CD4-positive, alpha-beta T cell treated with Interferon alpha-2 for 1 hour (primary cell): ENCODE results near the gene RNU6-9.
"Not testable (repeated sequence)": the region's sequence is repeated elsewhere in the genome, so short reads cannot be mapped to it uniquely, and the experiment has no call there.

Experiments
- DNase-seq, 2 donors: peaks; one replicate each; pipeline ENCODE4 v3.0.0-alpha.2; 2020 to 2022

Gene RNU6-9

DNA sequence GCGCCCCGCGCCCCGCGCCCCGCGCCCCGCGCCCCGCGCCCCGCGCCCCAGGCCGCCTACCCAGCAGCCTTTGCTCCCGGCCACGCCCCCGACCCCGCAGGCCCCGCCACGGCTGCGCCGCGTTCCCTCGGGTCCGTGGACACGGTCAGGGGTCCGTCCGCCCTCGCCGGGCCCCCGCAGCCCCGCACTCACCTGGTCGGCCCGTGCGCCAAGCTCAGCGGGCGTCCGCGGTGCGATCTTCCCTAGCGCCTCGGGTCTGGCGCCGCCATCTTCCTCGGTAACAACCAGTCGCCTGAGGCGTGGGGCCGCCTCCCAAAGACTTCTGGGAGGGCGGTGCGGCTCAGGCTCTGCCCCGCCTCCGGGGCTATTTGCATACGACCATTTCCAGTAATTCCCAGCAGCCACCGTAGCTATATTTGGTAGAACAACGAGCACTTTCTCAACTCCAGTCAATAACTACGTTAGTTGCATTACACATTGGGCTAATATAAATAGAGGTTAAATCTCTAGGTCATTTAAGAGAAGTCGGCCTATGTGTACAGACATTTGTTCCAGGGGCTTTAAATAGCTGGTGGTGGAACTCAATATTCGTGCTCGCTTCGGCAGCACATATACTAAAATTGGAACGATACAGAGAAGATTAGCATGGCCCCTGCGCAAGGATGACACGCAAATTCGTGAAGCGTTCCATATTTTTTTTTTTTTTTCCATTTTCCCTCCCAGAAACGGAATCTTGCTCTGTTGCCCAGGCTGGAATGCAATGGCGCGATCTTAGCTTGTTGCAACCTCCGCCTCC is at the start of gene RNU6-9, which contains the start of gene MED16:
Gene RNU6-9 (plus strand): TSS at position 591 of the 796 bp plus-strand sequence.
Gene MED16 (minus strand): TSS at position 294 of the 796 bp plus-strand sequence. CDS start 2,056 bp downstream, outside the sequence.
- peak; percentile 92 to 94 for DNase-seq

DNA sequence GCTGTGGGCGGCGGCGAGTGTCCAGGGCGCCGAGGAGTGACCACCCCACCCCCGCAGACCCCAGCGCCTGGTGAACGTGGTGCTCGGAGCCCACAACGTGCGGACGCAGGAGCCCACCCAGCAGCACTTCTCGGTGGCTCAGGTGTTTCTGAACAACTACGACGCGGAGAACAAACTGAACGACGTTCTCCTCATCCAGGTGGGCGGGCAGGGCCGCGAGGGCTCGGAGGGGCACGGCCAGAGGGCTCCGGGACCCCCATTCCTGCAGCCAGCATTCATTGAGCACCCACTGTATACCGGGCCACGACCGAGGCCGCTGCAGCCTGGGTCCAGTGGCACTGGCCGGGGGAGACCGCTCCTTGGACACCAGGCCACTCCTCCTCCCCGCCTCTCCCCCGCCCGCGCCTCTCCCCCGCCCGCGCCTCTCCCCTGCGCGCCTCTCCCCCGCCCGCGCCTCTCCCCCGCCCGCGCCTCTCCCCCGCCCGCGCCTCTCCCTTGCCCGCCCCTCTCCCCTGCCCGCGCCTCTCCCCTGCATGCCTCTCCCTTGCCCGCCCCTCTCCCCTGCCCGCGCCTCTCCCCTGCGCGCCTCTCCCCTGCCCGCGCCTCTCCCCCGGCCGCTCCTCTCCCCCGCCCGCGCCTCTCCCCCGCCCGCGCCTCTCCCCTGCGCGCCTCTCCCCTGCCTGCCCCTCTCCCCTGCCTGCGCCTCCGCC is 49.3 kb upstream of the RNU6-9 start:
- no peak for DNase-seq

DNA sequence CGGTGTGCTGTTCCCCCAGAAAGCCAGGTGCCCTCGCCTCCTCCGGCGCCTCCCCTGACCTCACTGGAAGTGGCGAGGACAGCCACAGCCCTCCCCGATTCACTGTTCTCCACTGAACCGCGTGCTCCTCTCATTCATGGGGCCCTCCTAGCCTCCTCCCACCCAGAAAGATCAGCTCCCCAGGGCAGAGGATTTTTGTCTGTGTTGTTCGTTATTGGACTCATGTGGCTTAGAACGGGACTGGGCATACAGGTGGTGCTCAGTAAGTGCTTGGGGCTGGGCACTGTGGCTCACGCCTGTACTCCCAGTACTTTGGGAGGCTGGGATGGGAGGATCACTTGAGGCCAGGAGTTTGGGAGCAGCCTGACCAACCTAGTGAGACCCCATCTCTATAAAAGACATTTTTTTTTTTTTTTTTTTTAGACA is 48.7 kb upstream of the RNU6-9 start:
- no peak for DNase-seq

DNA sequence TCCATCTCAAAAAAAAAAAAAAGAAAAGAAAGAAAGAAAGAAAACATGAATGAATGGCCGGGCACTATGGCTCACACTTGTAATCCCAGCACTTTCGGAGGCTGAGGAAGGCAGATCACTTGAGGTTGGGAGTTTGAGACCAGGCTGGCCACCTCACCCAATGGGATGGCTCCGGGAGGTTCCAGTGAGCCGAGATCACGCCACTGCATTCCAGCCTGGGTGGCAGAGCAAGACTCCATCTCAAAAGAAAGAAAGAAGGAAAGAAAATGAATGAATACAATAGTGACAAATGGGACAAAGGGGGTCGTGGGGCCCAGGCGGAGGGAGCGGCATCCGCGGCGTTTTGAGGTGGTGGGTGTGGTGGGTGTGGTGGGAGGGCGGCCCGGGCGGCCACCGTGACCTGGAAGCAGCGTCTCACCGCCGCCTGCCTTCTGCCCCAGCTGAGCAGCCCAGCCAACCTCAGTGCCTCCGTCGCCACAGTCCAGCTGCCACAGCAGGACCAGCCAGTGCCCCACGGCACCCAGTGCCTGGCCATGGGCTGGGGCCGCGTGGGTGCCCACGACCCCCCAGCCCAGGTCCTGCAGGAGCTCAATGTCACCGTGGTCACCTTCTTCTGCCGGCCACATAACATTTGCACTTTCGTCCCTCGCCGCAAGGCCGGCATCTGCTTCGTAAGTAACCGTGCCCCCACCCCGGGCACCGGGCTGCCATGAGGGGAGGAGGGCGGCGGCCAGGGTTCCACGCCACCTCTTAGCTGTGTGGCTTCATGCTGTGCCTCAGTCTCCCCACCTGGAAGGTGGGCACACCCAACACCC is 47.4 kb upstream of the RNU6-9 start:
- no peak for DNase-seq

DNA sequence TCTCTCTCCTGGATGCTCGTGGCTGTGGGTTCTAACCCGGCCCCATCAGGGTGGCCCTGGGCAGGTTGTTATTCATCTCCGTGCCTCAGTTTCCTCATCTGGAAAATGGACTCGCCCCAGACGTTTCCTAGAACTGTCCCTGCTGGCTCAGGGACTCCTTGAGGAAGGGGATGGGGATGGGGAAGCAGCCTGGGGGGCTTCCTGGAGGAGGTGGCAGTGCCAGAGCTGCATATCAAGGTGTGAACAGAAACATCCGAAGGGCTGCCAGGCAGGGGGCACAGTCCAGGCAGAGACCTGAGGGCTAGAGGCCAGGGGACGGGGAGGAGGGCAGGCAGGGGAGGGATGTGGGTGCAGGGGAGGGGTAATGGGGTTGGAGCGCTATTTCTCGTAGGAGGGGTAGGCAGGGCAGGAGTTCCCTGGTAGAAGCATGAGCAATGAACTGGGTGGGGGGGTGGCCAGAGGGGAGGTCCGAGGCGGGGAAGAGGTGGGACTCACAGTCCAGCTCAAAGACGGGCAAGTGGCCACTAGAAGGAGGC is 44.8 kb upstream of the RNU6-9 start:
- no peak for DNase-seq

DNA sequence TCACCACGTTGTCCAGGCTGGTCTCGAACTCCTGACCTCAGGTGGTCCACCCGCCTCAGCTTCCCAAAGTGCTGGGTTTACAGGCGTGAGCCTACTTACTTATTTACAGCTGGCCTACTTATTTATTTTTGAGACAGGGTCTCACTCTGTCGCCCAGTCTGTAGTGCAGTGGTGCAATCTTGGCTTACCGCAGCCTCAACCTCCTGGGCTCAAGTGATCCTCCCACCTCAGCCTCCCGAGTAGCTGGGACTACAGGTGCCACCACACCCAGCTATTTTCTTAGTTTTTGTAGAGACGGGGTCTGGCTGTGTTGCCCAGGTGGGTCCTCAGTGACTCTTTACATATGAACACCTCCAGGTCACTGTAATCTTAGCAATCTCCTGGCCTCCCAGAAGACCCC is 44.1 kb upstream of the RNU6-9 start:
- DNase-seq = not testable (repeated sequence)

DNA sequence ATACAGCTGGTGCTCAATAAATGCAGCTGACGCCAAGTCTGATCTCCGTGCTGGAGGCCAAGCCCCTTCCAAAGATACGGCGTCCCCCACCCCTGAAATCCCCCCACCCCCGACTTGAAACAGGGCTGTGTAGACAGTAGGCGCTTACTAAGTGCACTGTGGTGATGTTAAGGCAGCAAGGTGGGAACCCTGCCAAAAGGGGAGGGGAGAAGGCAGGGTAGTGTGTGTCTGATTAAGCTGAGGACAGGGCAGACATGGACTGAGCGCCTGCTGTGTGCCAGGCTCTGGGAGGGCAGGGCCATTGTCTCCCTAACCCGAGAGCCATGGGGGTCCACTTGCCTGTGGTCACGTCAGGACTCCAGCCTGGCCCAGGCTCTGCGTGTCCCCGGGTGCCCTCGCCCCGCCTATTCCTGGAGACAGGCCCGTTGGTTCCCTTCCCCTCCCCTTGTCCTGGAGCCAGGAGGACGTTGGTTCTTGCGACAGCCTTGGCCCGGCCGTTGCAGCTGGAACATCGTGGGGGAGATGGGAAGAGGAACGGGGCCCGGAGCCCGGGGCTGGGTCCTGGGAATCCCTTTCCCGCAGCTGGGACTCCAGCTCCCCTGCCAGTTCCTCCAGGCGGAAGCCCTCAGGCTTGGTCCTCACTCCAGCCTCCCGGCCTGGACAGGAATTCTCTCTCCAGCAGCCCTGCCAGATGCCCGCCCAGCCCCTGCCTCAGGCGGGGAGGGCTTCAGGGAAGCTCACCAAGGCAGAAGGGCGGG is 42.9 kb upstream of the RNU6-9 start:
- no peak for DNase-seq

DNA sequence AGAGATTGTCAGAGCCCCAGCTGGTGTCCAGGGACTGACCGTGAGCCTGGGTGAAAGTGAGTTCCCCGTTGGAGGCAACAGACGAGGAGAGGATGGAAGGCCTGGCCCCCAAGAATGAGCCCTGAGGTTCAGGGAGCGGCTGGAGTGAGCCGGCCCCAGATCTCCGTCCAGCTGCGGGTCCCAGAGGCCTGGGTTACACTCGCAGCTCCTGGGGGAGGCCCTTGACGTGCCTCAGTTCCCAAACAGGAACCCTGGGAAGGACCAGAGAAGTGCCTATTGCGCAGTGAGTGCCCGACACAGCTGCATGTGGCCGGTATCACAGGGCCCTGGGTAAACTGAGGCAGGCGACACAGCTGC is 42.3 kb upstream of the RNU6-9 start:
- no peak for DNase-seq

DNA sequence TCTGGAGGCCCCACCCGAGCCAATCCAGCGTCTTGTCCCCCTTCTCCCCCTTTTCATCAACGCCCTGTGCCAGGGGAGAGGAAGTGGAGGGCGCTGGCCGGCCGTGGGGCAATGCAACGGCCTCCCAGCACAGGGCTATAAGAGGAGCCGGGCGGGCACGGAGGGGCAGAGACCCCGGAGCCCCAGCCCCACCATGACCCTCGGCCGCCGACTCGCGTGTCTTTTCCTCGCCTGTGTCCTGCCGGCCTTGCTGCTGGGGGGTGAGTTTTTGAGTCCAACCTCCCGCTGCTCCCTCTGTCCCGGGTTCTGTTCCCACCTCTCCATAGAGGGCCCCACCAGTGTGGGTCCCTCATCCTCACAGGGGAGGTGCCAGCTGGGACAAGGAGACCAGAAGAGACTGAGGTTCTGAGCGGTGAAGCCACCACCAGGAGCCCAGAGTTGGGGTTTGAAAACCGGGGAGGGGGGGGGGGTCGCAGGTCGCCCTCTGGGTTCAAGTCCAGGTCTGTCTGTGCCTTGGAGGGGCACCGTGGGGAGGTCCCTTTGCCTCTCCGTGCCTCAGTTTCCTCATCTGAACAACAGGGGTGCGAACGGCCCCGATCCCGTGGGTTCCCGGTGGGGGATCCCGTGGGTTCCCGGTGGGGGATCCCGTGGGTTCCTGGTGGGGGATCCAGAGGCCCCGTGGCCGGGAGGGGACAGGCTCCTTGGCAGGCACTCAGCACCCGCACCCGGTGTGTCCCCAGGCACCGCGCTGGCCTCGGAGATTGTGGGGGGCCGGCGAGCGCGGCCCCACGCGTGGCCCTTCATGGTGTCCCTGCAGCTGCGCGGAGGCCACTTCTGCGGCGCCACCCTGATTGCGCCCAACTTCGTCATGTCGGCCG is 40.9 kb upstream of the RNU6-9 start, which contains the start of gene ELANE:
Gene ELANE (plus strand): TSS at position 168 of the 878 bp plus-strand sequence. CDS start 26 bp downstream, at position 194.
- no peak for DNase-seq

DNA sequence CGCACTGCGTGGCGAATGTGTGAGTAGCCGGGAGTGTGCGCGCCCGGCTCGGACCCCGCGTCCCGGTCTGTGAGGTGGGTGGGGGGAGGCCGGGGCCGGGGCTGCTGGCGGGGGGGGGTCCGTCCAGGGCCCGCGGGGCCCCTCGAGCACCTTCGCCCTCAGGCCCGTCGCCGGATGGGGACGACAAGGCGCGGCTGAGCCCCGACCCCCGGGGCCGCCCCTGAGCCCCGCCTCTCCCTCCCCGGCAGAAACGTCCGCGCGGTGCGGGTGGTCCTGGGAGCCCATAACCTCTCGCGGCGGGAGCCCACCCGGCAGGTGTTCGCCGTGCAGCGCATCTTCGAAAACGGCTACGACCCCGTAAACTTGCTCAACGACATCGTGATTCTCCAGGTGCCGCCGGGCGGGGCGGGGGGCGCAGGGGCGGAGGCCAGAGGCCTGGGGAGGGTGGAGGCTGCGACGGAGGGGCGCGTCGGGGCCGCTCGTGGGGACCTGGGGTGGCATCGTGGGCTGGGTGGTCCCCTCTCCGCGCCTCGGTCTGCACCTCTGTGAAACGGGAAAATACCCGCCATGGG is 40.2 kb upstream of the RNU6-9 start:
- no peak for DNase-seq

DNA sequence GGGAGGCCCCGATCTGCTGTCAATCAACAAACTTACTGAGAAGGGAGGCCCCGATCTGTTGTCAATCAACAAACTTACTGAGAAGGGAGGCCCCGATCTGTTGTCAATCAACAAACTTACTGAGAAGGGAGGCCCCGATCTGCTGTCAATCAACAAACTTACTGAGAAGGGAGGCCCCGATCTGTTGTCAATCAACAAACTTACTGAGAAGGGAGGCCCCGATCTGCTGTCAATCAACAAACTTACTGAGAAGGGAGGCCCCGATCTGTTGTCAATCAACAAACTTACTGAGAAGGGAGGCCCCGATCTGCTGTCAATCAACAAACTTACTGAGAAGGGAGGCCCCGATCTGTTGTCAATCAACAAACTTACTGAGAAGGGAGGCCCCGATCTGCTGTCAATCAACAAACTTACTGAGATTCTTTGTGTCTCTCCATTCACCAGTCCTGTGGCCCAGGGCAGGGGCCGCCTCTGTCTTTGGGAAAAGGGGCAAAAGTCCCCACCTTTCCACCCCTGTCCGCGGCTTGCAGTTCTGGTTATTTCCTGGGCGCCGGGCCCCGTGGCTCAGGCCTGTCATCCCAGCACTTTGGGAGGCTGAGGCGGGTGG is 39.6 kb upstream of the RNU6-9 start:
- not testable (repeated sequence) for DNase-seq

DNA sequence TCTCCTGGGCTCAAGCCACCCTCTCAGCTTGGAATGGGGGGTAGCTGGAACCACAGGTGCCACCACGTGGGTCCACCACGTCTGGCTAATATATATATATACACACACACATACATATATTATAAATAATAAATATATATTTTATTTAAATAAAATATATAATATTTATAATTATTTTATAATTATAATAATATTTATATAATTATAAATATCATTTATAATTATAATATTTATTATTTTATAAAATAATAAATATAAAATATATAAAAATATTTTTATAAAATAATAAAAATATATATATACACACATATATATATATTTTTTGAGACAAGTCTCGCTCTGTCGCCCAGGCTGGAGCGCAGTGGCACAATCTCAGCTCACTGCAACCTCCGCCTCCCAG is 38.7 kb upstream of the RNU6-9 start:
- DNase-seq = no peak

DNA sequence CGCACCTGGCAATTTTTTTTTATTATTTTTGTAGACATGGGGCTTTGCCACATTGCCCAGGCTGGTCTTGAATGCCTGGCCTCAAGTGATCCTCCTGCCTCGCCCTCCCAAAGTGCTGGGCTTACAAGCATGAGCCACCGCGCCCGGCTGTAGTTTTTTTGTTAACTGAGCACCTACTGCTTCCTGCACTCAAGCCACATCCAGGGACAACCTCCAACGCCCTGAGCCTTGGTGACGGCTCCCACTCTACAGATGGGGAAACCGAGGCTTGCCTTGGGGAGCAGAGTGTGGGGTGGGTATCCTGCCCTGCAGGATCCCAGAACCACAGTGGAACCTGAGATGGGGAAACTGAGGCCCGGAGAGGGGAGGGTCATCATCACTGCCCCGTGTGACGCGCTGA is 38.1 kb upstream of the RNU6-9 start:
- no peak for DNase-seq

DNA sequence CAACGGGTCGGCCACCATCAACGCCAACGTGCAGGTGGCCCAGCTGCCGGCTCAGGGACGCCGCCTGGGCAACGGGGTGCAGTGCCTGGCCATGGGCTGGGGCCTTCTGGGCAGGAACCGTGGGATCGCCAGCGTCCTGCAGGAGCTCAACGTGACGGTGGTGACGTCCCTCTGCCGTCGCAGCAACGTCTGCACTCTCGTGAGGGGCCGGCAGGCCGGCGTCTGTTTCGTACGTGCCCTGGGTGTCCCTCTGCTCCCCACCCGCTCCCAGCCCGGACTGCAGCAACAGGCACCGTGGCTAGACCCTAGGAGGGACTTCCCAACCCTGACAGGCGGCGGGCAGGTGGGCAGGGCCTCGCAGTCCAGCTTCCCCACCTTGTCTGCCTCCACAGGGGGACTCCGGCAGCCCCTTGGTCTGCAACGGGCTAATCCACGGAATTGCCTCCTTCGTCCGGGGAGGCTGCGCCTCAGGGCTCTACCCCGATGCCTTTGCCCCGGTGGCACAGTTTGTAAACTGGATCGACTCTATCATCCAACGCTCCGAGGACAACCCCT is 37.6 kb upstream of the RNU6-9 start:
- DNase-seq = no peak

DNA sequence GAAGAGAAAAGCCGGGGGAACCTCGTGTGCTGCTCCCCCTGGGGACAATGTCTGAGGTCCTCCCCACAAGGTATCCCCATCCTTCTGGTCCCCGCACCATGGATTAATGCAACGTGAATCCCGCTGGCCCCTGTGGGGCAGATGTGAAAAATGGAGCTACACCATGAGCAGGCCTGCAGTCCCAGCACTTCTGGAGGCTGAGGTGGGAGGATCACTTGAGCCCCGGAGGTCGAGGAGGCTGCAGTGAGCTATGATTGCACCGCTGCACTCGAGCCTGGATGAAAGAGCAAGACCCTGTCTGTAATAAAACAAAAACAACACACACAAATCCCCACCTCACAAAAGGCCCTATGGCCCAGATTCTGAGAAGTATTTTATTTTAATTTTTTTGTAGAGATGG is 35.0 kb upstream of the RNU6-9 start:
- DNase-seq = no peak

DNA sequence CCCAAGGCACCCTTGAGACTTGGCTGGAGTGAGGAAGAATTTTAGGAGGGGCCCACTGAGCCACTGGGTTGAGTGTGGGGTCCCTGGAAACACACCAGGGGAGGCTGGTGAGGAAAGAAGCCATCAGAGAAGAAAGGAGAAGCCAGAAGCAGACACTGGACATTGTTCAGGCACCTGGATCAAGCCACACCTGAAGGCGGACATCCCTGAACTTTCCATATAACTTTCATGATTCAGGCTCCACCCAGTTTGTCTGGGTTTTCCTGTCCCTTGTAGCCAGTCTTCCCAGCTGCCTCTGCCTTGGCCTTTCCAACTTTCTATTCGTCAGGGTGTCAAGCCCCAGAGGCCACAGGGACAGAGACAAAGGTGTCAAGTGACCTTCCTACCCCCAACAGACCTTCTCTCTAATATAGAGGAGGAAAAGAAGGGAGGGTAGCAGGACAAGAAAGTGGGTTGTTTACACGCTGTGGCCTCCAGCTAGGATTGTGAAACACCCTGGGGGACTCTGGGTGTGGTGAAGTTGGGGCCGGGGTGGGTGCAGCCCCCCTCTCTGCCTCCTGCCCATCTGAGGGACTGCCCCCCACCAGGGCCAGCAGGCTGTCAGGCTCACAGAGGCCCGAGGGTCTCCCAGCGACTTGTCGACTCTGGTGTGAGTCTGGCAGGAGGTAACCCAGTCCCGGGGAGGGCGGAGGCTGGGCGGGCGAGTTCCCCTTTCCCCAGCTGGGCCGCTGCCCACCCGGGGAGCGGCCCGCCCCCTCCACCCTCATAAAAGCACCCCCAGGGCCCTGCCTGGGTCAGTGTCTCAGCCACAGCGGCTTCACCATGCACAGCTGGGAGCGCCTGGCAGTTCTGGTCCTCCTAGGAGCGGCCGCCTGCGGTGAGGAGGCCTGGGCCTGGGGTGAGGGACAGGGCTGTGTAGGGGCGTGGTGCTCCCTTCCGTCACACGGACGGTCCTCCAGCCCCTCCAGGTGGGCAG is 34.1 kb upstream of the RNU6-9 start, which contains the start of gene CFD:
Gene CFD (plus strand): TSS at position 797 of the 976 bp plus-strand sequence. CDS start 26 bp downstream, at position 823.
- peak in 1 of 2 donors; percentile 56 for DNase-seq

DNA sequence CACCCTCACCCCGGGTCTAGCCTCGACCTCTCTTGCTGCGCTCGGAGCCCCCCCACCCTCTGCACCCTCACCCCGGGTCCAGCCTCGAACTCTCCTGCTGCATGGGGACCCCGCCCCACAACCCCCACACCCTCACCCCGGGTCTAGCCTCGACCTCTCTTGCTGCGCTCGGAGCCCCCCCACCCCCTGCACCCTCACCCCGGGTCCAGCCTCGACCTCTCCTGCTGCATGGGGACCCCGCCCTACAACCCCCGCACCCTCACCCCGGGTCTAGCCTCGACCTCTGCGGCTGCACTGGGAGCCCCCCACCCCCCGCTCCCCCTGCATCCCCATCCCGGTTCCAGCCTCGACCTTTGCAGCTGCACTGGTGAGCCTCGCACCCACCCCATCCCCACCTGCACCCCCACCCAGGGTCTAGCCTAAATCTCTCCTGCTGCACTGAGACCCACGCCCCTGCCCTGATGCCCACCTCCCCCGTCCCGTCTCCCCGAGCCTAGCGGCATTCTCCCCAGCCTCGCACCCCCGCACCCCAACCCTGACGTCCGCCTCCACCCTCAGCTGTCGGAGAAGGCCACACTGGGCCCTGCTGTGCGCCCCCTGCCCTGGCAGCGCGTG is 32.0 kb upstream of the RNU6-9 start:
- DNase-seq = no peak
